NT2/D1 (cell line): Measurements from ENCODE around the gene KREMEN2.

ENCODE experiments used
- DNase-seq: peaks from one replicate; pipeline ENCODE4 v3.0.0-alpha.2; 2011; ENCODE audit warnings: low read depth, low spot score
- H3K27me3 ChIP-seq: 2 replicates; pipeline ENCODE4 v1.6.0; 2011; ENCODE audit warnings: mild to moderate bottlenecking; ENCODE audit not compliant: insufficient read length, insufficient read depth
- H3K36me3 ChIP-seq: 2 replicates; pipeline ENCODE4 v1.6.1; 2011; ENCODE audit warnings: mild to moderate bottlenecking, low read length, mixed read lengths; ENCODE audit not compliant: insufficient read depth, insufficient read length
- H3K4me1 ChIP-seq: 2 replicates; pipeline ENCODE4 v1.5.1; 2011; ENCODE audit not compliant: insufficient read depth, insufficient read length
- H3K4me3 ChIP-seq: 2 replicates; pipeline ENCODE4 v1.5.1; 2011; ENCODE audit warnings: low read depth; ENCODE audit not compliant: insufficient read length
- H3K9ac ChIP-seq: 2 replicates; pipeline ENCODE4 v1.6.0; 2011; ENCODE audit warnings: low read depth; ENCODE audit not compliant: insufficient read length
- H3K9me3 ChIP-seq: 2 replicates; pipeline ENCODE4 v1.5.1; 2011; ENCODE audit warnings: mild to moderate bottlenecking, low read length; ENCODE audit not compliant: insufficient read depth
- SUZ12 ChIP-seq: IDR thresholded peaks from 2 replicates; pipeline ENCODE4 v1.6.1; 2011; ENCODE audit not compliant: insufficient read length, insufficient read depth; ENCODE audit errors: extremely low read depth
- YY1 ChIP-seq: IDR thresholded peaks from 2 replicates; pipeline ENCODE4 v1.6.1; 2011; ENCODE audit not compliant: insufficient read length, insufficient read depth
- ZNF274 ChIP-seq: IDR thresholded peaks from 2 replicates; pipeline ENCODE4 v1.6.1; 2011; ENCODE audit warnings: mild to moderate bottlenecking, low read depth, low read length

KREMEN2 gene

GRCh38 chr16:2976201-2976600, 12.1 kb downstream of the KREMEN2 start:
- no peak for DNase-seq
- H3K27me3 ChIP-seq: no peaks in the 10 kb centered on the region
- H3K36me3 ChIP-seq: peaks cover 82% of the 10 kb centered on the region
- no peaks in the 10 kb centered on the region for H3K9me3 ChIP-seq
- no peak overlapping the region for H3K9ac ChIP-seq
- TF ChIP-seq ZNF274 (no peak), SUZ12 (no peak), YY1 (no peak)
- H3K4me1 ChIP-seq: peaks cover 19% of the 10 kb centered on the region
- H3K4me3 ChIP-seq: no peak overlapping the region

- H3K4me3 ChIP-seq: no peak overlapping the region
- no peaks in the 10 kb centered on the region for H3K27me3 ChIP-seq
- peaks cover 77% of the 10 kb centered on the region for H3K36me3 ChIP-seq
- peaks cover 15% of the 10 kb centered on the region for H3K4me1 ChIP-seq
- no peak overlapping the region for H3K9ac ChIP-seq
- TF ChIP-seq ZNF274 (no peak), SUZ12 (no peak), YY1 (no peak)
- DNase-seq: no peak
- no peaks in the 10 kb centered on the region for H3K9me3 ChIP-seq
These were observed 12.6 kb downstream of the KREMEN2 start for GRCh38 chr16:2976673-2977072.

DNA sequence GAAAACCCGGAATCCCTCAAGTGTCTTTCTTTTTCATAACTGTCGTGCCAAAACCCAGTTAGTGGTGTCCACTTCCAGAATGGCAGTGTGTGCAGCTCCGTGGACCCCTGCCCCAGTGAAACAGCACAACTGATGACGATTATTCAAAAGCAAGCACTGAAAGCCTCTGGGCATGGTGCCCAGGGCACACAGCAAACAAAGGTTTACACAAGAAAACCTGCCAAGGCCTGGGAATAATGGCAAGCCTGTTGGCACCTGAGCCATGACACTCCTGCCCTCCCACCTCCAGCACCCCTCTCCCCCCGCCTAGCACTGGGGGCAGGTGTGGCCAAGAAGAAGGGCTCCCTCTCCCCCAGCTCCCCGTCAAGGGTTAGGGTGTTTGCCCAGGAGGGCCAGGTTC, 13.4 kb downstream of the KREMEN2 start:
- Histone ChIP-seq H3K36me3 (peaks cover 69% of the 10 kb centered on the region), H3K9me3 (no peaks in the 10 kb centered on the region), H3K4me1 (peaks cover 13% of the 10 kb centered on the region), H3K9ac (peak overlapping the region; percentile 11), H3K4me3 (peak overlapping the region; percentile 4), H3K27me3 (no peaks in the 10 kb centered on the region)
- TF ChIP-seq YY1 (no peak), SUZ12 (no peak), ZNF274 (no peak)
- DNase-seq: no peak

DNA sequence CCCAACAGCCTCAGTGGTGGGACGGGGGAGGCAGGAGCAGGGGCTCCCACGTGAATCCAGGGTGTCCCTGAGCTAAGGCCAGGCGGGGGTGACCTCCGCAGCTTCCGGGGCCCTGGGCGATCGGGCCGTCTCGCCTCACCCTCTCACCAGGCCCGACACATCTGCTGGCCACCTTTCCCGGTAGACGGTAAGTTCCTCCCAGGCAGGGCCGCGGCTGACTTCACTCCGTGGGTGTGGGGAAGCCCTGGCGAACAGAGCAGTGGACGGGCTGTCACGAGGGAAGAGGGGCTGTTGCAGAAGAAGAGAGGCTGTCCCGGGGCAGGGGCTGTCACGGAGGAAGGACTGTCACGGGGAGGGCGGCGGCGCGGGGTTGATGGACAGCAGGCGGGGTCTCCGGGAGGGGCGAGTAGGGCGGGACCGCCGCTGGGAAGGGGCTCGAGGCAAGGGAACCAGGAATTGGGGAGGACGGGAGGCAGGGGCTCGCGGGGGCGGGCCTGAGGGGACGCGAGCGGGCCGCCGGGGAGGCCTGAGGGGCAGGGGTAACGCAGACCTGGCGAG, 15.7 kb downstream of the KREMEN2 start:
- Histone ChIP-seq H3K9me3 (no peaks in the 10 kb centered on the region), H3K36me3 (peaks cover 46% of the 10 kb centered on the region), H3K9ac (peak overlapping the region; percentile 100), H3K27me3 (no peaks in the 10 kb centered on the region), H3K4me3 (peak overlapping the region; percentile 95), H3K4me1 (peaks cover 10% of the 10 kb centered on the region)
- no peak for TF ChIP-seq ZNF274
- no peak for TF ChIP-seq YY1
- TF ChIP-seq SUZ12: no peak
- no peak for DNase-seq

GRCh38 chr16:2980227-2981176, 16.4 kb downstream of the KREMEN2 start, which contains the start of gene PKMYT1:
TSS of gene PKMYT1 (minus strand) at chr16:2980446. CDS start at chr16:2979657, 789 bp downstream.
- no peak for TF ChIP-seq SUZ12
- no peak for TF ChIP-seq ZNF274
- DNase-seq: peak; percentile 76
- Histone ChIP-seq H3K36me3 (peaks cover 39% of the 10 kb centered on the region), H3K9me3 (no peaks in the 10 kb centered on the region), H3K4me1 (peaks cover 14% of the 10 kb centered on the region), H3K9ac (peak within 1 kb of the TSS; percentile 100), H3K27me3 (no peaks in the 10 kb centered on the region), H3K4me3 (peak within 1 kb of the TSS; percentile 95)

GRCh38 chr16:2981177-2981898, 17.3 kb downstream of the KREMEN2 start:
- no peaks in the 10 kb centered on the region for H3K27me3 ChIP-seq
- peaks cover 12% of the 10 kb centered on the region for H3K4me1 ChIP-seq
- H3K9me3 ChIP-seq: no peaks in the 10 kb centered on the region
- H3K4me3 ChIP-seq: peak overlapping the region; percentile 95
- H3K9ac ChIP-seq: peak overlapping the region; percentile 100
- peak; percentile 70 for DNase-seq
- TF ChIP-seq YY1 (no peak), ZNF274 (no peak), SUZ12 (no peak)
- H3K36me3 ChIP-seq: peaks cover 30% of the 10 kb centered on the region
